Esophagus muscularis mucosa (tissue), 3 donors: ENCODE data around the gene GNG8.

Experiments used
- CTCF ChIP-seq, 3 experiments: fragments of 200-600 bp in 2 of 3; fragments of 450-650 bp in 1 of 3; sonication (generic) in 2 of 3; IDR thresholded peaks; one replicate each; pipeline ENCODE4 v1.5.1; 2017 to 2019; ENCODE audit warnings: antibody characterized with exemption in 3 of 3, mild to moderate bottlenecking in 2 of 3, moderate library complexity in 1 of 3
- EP300 ChIP-seq: sonication (generic); formaldehyde crosslinking; IDR thresholded peaks from one replicate; pipeline ENCODE4 v1.6.1; 2017; ENCODE audit warnings: antibody characterized with exemption

- TF ChIP-seq CTCF (IDR thresholded peaks at IDR 0.05) (no peak), EP300 (no peak)
Observed at GRCh38 chr19:46630586-46631205, 5.3 kb downstream of the GNG8 start.
